Subcutaneous adipose tissue (tissue), 4 donors: ENCODE results near the gene PFKFB3. TPM values are rescaled to one million over a fixed set of nuclear protein-coding genes. Genes with fewer than 3 reads are reported as not detected.

Experiments
- total RNA-seq, 4 donors: library from RNA; depleted of rRNA; stranded (reverse); fragments of >200 nt; gene quantifications; one replicate each; pipeline ENCODE4 v1.1.0, GENCODE V29; 2016
- TF ChIP-seq, protein P1 (sequence below): fragments of 450-650 bp; IDR thresholded peaks from one replicate; pipeline ENCODE4 v1.5.1; 2016; ENCODE audit warnings: low read depth, mild to moderate bottlenecking, control low read depth, antibody characterized with exemption, moderate library complexity

Gene PFKFB3
- total RNA-seq, 4 donors from 2014 or later = 383 to 1,460 (median 500) TPM

DNA sequence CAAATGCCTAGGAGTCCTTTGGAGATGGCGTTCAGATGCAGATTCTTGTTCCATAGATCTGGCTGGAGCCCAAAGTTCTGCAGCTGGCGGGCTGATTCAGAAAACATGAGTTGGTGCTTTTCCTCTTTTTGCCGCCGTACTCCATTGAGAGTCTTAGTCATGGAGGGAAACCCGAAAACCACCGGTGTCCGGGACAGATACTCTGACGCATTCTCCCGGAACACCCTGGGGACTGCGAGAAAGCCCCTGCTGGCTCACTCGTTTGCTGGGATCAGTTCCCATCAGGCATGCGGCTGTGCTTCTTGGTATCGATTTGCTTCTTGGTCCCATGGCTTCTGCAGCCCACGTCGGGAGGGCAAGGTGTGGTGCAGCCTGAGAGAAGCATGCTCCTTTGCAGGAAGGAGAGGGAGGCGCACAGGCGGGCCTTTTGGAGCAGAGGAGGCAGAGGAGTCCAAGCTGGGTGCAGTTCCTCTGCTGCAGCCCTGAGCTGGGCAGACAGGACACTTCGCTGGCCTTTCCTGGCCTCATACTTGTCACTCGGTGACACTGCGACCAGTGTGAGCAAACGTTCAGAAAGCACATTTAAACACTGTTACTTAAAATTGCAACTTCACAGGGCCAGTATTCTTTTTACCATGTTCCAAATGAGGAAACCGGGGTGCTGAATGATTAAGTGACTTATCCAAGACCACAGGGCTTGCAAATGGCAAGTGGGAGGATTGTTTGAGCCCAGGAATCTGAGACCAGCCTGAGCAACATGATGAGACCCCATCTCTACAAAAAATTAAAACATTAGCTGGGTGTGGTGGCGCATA lies 30.6 kb upstream of the PFKFB3 start:
- TF ChIP-seq, protein P1, sequence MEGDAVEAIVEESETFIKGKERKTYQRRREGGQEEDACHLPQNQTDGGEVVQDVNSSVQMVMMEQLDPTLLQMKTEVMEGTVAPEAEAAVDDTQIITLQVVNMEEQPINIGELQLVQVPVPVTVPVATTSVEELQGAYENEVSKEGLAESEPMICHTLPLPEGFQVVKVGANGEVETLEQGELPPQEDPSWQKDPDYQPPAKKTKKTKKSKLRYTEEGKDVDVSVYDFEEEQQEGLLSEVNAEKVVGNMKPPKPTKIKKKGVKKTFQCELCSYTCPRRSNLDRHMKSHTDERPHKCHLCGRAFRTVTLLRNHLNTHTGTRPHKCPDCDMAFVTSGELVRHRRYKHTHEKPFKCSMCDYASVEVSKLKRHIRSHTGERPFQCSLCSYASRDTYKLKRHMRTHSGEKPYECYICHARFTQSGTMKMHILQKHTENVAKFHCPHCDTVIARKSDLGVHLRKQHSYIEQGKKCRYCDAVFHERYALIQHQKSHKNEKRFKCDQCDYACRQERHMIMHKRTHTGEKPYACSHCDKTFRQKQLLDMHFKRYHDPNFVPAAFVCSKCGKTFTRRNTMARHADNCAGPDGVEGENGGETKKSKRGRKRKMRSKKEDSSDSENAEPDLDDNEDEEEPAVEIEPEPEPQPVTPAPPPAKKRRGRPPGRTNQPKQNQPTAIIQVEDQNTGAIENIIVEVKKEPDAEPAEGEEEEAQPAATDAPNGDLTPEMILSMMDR = no peak

DNA sequence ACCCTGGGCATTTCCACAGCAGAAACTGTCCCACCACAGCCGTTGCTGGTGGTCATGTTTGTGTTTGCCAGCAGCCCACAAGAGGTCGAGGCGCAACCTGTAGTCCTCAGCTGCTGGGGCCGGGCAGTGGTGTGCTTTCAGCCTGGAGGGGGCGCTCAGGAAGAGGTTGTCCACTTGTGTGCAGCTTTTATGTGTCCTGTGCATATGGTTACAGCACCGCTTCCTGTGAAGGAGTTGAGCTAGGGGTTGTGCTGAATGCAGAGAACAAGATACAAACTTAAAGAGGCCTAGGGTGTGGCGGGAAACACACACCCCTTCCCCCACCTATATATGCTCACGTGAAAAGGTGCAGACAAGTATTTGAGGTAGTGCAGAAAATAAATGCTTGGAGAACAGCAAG lies 29.5 kb upstream of the PFKFB3 start:
- TF ChIP-seq, protein P1 = no peak

DNA sequence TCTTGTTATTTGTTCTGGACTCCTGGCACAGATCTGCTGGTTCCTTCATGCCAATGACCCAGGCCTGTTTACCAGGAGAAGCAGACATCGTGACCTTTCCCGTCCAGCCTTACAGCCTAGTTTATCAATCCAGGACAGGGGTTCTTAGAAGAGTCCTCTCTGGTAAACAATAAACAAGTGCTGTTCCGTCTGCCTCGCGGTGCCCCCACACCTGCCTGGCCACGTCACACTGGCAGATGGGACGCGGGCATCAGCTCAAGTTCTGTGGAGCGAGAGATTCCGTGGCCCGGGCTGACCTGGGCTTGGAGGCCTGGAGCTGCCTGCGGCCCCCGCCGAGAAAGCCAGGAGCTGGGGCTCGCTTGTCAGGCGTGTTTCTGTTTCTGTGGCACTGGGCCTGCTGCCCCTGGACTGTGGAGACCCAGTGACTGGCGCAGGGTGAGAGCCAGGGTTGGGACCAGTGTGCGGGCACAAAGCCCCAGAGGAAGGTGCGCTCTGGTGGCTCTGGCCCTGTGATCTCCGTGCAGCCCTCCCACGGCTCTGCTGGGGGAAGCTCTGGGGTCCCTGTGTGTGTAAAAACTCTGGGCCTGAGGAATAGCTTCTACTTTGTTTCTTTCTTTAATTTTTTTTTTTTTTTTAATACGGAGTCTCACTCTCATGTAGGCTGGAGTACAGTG lies 28.4 kb upstream of the PFKFB3 start:
- TF ChIP-seq, protein P1 = no peak

DNA sequence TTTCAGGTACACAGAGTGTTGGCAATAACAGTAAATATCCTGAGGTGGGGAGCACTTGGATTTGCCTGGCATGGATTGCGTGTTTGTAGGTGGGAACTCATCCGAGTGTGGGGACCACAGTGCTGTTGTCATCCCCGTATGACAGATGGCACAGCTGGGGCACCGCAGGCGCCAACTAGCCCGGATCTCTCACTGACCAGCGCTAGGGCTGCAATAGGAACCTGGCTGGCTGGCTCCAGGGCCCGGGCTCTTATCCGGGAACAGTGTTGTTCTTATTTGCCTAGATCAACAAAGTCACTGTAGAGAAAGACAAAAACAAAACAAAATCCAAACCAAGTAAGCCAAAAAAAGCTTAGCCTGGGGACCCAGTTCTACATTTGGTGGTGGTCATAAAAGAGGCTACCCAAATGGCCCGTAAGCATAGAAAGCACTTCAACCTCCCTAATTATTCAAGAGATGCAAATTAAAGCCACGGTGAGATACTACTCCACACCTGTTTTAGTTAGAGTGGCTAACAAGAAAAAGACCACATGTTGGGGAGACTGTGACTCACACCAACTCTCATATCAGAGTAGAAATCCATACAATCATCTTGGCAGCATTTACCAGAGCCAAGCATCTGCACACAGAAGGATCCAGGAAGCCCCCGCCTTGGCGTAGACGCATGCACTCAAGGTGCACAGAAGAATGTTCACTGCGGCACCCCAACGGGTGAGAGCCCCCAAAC lies 27.2 kb upstream of the PFKFB3 start:
- TF ChIP-seq, protein P1 = no peak

DNA sequence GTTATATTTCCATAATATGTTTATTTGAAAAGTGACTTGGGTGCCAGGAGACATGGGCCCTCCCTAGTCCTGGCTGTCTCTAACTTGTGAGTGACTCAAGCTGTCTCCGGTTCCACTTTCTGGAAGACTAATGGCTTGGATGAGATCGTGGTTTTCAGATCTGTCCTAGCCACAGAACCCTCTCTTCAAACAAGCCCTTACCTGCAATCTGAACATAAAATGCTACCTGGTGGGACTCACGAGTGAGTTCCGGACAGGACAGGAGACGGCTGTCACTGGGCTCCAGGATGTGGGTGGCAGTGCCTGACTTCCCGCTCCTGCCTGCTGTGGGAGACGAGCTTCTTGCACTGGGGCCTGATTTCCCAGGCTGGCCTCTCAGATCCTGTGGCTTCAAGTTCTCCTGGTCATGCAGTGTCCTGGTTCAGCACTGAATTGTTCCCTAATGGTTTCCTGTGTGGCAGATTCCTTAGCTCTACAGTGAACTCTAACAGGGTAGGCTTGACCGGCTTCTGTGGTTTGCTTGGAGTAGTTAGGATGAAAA lies 26.0 kb upstream of the PFKFB3 start:
- TF ChIP-seq, protein P1 = no peak

DNA sequence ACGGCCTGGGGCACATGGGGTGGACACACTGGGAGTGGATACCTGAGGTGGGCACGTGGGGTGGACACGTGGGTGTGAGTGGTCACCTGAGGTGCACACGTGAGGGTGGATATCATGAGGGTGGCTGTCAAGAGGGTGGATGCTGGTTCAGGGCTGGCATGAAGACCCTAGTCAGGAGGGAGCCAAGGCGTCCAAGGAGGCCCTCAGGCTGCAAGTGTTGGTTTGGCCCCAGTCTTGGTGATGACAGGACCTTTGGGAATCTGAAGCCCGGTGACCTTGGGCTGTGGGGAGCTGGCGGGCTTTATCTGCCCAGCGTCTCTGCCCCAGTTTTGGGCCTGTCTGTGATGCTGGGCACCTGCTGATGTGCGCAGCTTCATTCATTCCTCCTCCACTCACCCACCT lies 24.9 kb upstream of the PFKFB3 start:
- TF ChIP-seq, protein P1 = no peak

DNA sequence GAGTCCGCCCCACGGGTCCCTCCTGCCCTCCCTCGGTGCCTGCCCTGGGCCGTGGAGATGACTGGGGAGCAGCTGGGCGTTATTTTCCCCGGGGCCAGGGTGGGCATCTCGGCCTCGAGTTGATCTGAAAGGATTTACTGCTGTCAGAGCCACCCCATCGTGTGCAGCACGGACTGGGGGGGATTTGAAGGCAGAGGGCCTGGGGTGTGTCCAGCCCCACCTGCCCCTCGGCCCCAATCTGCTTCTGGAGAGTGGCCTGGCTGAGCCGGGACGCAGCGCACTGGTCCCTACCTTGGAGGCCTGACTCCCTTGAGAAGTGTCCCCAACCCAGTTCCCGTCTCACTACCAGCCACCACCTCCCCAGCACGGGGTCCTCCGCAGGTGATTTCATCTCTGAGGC lies 24.2 kb upstream of the PFKFB3 start:
- TF ChIP-seq, protein P1 = no peak
